WTC11 (cell line): ENCODE data around the gene PAN2. TPM values are rescaled to one million over a fixed set of nuclear protein-coding genes. Genes with fewer than 3 reads are reported as not detected.

ENCODE experiments used
- ATAC-seq: fragments of 200-7000 bp; cut with Tn5 transposase; 2 replicates; pipeline ENCODE4 v1.10.0; 2021; ENCODE audit warnings: mild to moderate bottlenecking, moderate library complexity
- CTCF ChIA-PET: fragments of 300-600 bp; sonication (Branson Sonifier 250); formaldehyde crosslinking; loops from one replicate; lab custom pipeline; 2021; ENCODE audit warnings: antibody characterized with exemption; lab: Charles Lee
- POLR2A ChIA-PET: fragments of 350-600 bp; sonication (Branson Sonifier 250); formaldehyde crosslinking; loops from one replicate; lab custom pipeline; 2021; ENCODE audit warnings: antibody characterized with exemption; lab: Charles Lee
- DNase-seq: peaks from one replicate; pipeline ENCODE4 v3.0.0; 2021; ENCODE audit warnings: low spot score
- H3K27ac Mint-ChIP-seq: 2 replicates; pipeline ENCODE4 v1.8.0; 2021; ENCODE audit warnings: mixed read lengths
- H3K27me3 Mint-ChIP-seq: 2 replicates; pipeline ENCODE4 v1.8.0; 2021; ENCODE audit warnings: low read depth, mild to moderate bottlenecking, moderate library complexity, mixed read lengths
- H3K36me3 Mint-ChIP-seq: 2 replicates; pipeline ENCODE4 v1.8.0; 2021; ENCODE audit warnings: mixed read lengths
- H3K4me1 Mint-ChIP-seq: 2 replicates; pipeline ENCODE4 v1.8.0; 2022; ENCODE audit warnings: mixed read lengths
- H3K4me3 Mint-ChIP-seq: 2 replicates; pipeline ENCODE4 v1.8.0; 2021; ENCODE audit warnings: mild to moderate bottlenecking, moderate library complexity, mixed read lengths
- H3K9me3 Mint-ChIP-seq: 2 replicates; pipeline ENCODE4 v1.8.0; 2021; ENCODE audit warnings: mixed read lengths
- CDX4 ChIP-seq: fragments of 250-450 bp; sonication (Bioruptor Pico); IDR thresholded peaks from 2 replicates; pipeline ENCODE4 v1.9.0; 2021; ENCODE audit warnings: moderate library complexity, mild to moderate bottlenecking, inconsistent platforms, borderline replicate concordance
- E2F1 ChIP-seq: sonication (generic); formaldehyde crosslinking; IDR thresholded peaks from 2 replicates; pipeline ENCODE4 v1.8.0; 2022; ENCODE audit warnings: mild to moderate bottlenecking, missing genetic modification reagents
- E2F5 ChIP-seq: sonication (generic); formaldehyde crosslinking; IDR thresholded peaks from 2 replicates; pipeline ENCODE4 v1.8.1; 2022; ENCODE audit warnings: mild to moderate bottlenecking, moderate library complexity, missing genetic modification reagents
- ERG ChIP-seq: fragments of 250-450 bp; sonication (Bioruptor Pico); IDR thresholded peaks from 2 replicates; pipeline ENCODE4 v1.8.0; 2021; ENCODE audit warnings: mild to moderate bottlenecking
- JAZF1 ChIP-seq: fragments of 250-450 bp; sonication (Bioruptor Pico); IDR thresholded peaks from 2 replicates; pipeline ENCODE4 v1.9.0; 2021; ENCODE audit warnings: moderate library complexity, mild to moderate bottlenecking, inconsistent platforms
- NFE2L1 ChIP-seq: sonication (generic); formaldehyde crosslinking; IDR thresholded peaks from 2 replicates; pipeline ENCODE4 v1.8.1; 2023; ENCODE audit warnings: missing genetic modification reagents
- NFYB ChIP-seq: sonication (generic); formaldehyde crosslinking; conservative IDR thresholded peaks from 2 replicates; pipeline ENCODE4 v1.8.0; 2022; ENCODE audit warnings: low read depth, missing genetic modification reagents
- NR1H2 ChIP-seq: sonication (generic); formaldehyde crosslinking; IDR thresholded peaks from 2 replicates; pipeline ENCODE4 v1.9.0; 2021; ENCODE audit warnings: mild to moderate bottlenecking, moderate library complexity, missing genetic modification reagents
- NR2C2 ChIP-seq: sonication (generic); formaldehyde crosslinking; IDR thresholded peaks from 2 replicates; pipeline ENCODE4 v1.8.0; 2022; ENCODE audit warnings: mild to moderate bottlenecking, missing genetic modification reagents
- OVOL2 ChIP-seq: fragments of 250-450 bp; sonication (Bioruptor Pico); IDR thresholded peaks from 2 replicates; pipeline ENCODE4 v1.9.0; 2021; ENCODE audit warnings: mild to moderate bottlenecking, borderline replicate concordance
- SMAD3 ChIP-seq: sonication (generic); formaldehyde crosslinking; IDR thresholded peaks from 2 replicates; pipeline ENCODE4 v1.8.0; 2022; ENCODE audit warnings: missing genetic modification reagents, mild to moderate bottlenecking, borderline replicate concordance
- USF1 ChIP-seq: sonication (generic); formaldehyde crosslinking; IDR thresholded peaks from 2 replicates; pipeline ENCODE4 v1.8.0; 2022; ENCODE audit warnings: mild to moderate bottlenecking, missing genetic modification reagents
- USF2 ChIP-seq: sonication (generic); formaldehyde crosslinking; IDR thresholded peaks from 2 replicates; pipeline ENCODE4 v1.8.1; 2023; ENCODE audit warnings: mild to moderate bottlenecking, missing genetic modification reagents, moderate library complexity
- ZNF219 ChIP-seq: sonication (generic); formaldehyde crosslinking; IDR thresholded peaks from 2 replicates; pipeline ENCODE4 v1.8.0; 2023; ENCODE audit warnings: missing genetic modification reagents, mild to moderate bottlenecking, borderline replicate concordance
- ZNF263 ChIP-seq: sonication (generic); formaldehyde crosslinking; IDR thresholded peaks from 2 replicates; pipeline ENCODE4 v1.8.1; 2022; ENCODE audit warnings: low read depth, mild to moderate bottlenecking, moderate library complexity, missing genetic modification reagents
- ZNF281 ChIP-seq: sonication (generic); formaldehyde crosslinking; IDR thresholded peaks from 2 replicates; pipeline ENCODE4 v1.8.0; 2023; ENCODE audit warnings: mild to moderate bottlenecking, missing genetic modification reagents
- total RNA-seq: library from RNA; stranded (reverse); gene quantifications from 3 replicates; pipeline ENCODE4 v1.2.3, GENCODE V29; 2021

Gene PAN2
- total RNA-seq, 1 experiment from 2014 or later = 46.7 TPM

- TF ChIP-seq ERG (CRISPR knock-in tag) (0 out of 2 replicates have a peak, but pooled peaks have one; percentile 13), ZNF281 (CRISPR knock-in tag) (no peak), NFYB (CRISPR knock-in tag) (peak; percentile 73)
Measured at GRCh38 chr12:56299853-56300643, 33.8 kb downstream of the PAN2 start, which contains the start of gene CS (continued).

GRCh38 chr12:56299308-56299852 lies 34.4 kb downstream of the PAN2 start:
- ChIA-PET POLR2A (interaction anchor here (0.9 to 2.3 kb wide), 3 partner anchors 34 to 77 kb away, joined by 3 to 6 read pairs (median 5); partner anchors contain the start of genes RNF41 and STAT2), CTCF (interaction anchor here (0.8 to 1.3 kb wide), 3 partner anchors 32 to 110 kb away, joined by 3 to 6 read pairs (median 3); partner anchors contain the start of genes COQ10A and SMARCC2)
- H3K4me3 Mint-ChIP-seq = peak overlapping the region; percentile 92
- TF ChIP-seq JAZF1 = no peak
- peak; percentile 57; the same call in 1 of the 2 replicates for TF ChIP-seq USF1
- TF ChIP-seq USF2 (CRISPR knock-in tag) = peak; percentile 74
- no peak for TF ChIP-seq CDX4
- peaks cover 14% of the 10 kb centered on the region for H3K36me3 Mint-ChIP-seq
- no peaks in the 10 kb centered on the region for H3K27me3 Mint-ChIP-seq
- H3K9me3 Mint-ChIP-seq = no peaks in the 10 kb centered on the region
- H3K4me1 Mint-ChIP-seq = peaks cover 26% of the 10 kb centered on the region
- H3K27ac Mint-ChIP-seq = peak overlapping the region; percentile 70; the same call in 1 of the 2 replicates
- ATAC-seq (no peak), DNase-seq (no peak)

- ChIA-PET POLR2A (interaction anchor here (2.3 kb wide), 1 partner anchor 61 kb away, joined by 6 read pairs; the partner anchor contains the start of gene STAT2), CTCF (interaction anchor here (0.6 to 1.3 kb wide), 6 partner anchors 12 to 110 kb away, joined by 3 to 6 read pairs (median 3); partner anchors contain the start of genes COQ10A, RNF41 and SMARCC2)
- DNase-seq (no peak), ATAC-seq (no peak)
- Mint-ChIP-seq H3K36me3 (peaks cover 14% of the 10 kb centered on the region), H3K4me3 (peak overlapping the region; percentile 92), H3K4me1 (peaks cover 26% of the 10 kb centered on the region), H3K27me3 (no peaks in the 10 kb centered on the region), H3K27ac (peak overlapping the region; percentile 70), H3K9me3 (no peaks in the 10 kb centered on the region)
- TF ChIP-seq E2F1 (no peak), ERG (CRISPR knock-in tag) (no peak), SMAD3 (CRISPR knock-in tag) (no peak), ZNF263 (CRISPR knock-in tag) (no peak), NR2C2 (no peak), NFE2L1 (CRISPR knock-in tag) (no peak), ZNF219 (CRISPR knock-in tag) (no peak), E2F5 (CRISPR knock-in tag) (no peak), NR1H2 (CRISPR knock-in tag) (no peak), OVOL2 (no peak)
Measured at GRCh38 chr12:56298828-56299227, 35.0 kb downstream of the PAN2 start.
